ENCODE results near the gene HSFX1. TPM values are rescaled to one million over a fixed set of nuclear protein-coding genes. Genes with fewer than 3 reads are reported as not detected.
"Not testable (repeated sequence)": the region's sequence is repeated elsewhere in the genome, so short reads cannot be mapped to it uniquely, and the experiment has no call there.

HSFX1 gene
- total and polyA plus RNA-seq, 4 donors = 0.26 to 1.6 (median 0.74) TPM

DNA sequence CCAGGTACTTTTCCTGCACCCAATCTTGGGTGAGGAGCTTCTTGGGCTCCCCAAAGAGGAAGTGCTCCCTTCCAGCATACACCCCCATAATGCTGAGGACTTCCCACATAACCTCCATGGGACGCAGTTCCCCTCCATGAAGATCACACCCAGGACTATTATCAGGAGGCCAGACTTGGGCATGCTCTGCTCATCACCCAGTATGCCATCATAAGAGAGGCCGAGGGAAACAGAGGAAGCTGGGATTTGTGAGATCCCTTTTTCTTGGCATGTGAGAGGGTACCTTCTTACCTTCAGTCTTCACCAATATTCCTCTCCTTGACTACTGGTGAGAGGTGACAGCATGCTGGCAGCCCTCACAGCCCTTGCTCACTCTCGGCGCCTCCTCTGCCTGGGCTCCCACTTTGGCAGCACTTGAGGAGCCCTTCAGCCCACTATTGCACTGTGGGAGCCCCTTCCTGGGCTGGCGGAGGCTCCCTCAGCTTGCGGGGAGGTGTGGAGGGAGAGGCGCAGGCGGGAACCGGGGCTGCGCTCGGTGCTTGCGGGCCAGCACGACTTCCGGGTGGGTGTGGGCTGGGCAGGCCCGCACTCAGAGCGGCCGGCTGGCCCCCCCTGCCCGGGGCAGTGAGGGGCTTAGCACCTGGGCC lies 15.7 kb upstream of the HSFX1 start:
- no peaks in the 10 kb centered on the region for H3K36me3 ChIP-seq (ENCODE audit: control insufficient read depth in 4 of 4, insufficient read depth in 4 of 4, low read length in 4 of 4)
- WGBS, 2 donors = 88 to 92% methylated on average over 5 to 18 of the region's 18 CpGs
- no peak overlapping the region for H3K27ac ChIP-seq (ENCODE audit: low read depth in 1 of 2, low read length in 1 of 2)
- H3K27me3 ChIP-seq (ENCODE audit: control insufficient read depth in 3 of 3, insufficient read depth in 3 of 3, low read length in 2 of 3) = no peaks in the 10 kb centered on the region
- no peak for ATAC-seq (ENCODE audit: insufficient read depth, low FRiP score)
- no peak for DNase-seq
- TF ChIP-seq CTCF (IDR thresholded peaks at IDR 0.05; ENCODE audit: control extremely low read depth, extremely low read depth) = no peak
- no peaks in the 10 kb centered on the region for H3K4me1 ChIP-seq (ENCODE audit: control insufficient read depth in 5 of 5, insufficient read depth in 5 of 5, low read length in 5 of 5)
- no peak overlapping the region for H3K4me3 ChIP-seq
- no peak overlapping the region for H3K9ac ChIP-seq (ENCODE audit: insufficient read depth in 1 of 2, low read length in 2 of 2)
- H3K9me3 ChIP-seq (ENCODE audit: control insufficient read depth in 4 of 4, insufficient read depth in 3 of 4, low read length in 3 of 4) = peaks cover 0 to 3% (median 1%) of the 10 kb centered on the region in 4 donors

DNA sequence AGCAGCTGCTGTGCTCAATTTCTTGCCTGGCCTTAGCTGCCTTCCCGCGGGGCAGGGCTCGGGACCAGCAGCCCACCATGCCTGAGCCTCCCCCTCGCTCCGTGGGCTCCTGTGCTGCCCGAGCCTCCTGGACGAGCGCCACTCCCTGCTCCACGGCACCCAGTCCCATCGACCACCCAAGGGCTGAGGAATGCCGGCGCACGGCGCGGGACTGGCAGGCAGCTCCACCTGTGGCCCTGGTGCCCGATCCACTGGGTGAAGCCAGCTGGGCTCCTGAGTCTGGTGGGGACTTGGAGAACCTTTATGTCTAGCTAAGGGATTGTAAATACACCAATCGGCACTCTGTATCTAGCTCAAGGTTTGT lies 15.2 kb upstream of the HSFX1 start:
- 87 to 98% methylated on average over 6 to 16 of the region's 17 CpGs for WGBS, 2 donors

GRCh38 chrX:149759824-149760223 lies 14.0 kb upstream of the HSFX1 start:
- DNase-seq (no peak), ATAC-seq (ENCODE audit: insufficient read depth, low FRiP score) (no peak)
- no peak for TF ChIP-seq CTCF (IDR thresholded peaks at IDR 0.05; ENCODE audit: control extremely low read depth, extremely low read depth)
- no peaks in the 10 kb centered on the region for H3K27me3 ChIP-seq (ENCODE audit: control insufficient read depth in 3 of 3, insufficient read depth in 3 of 3, low read length in 2 of 3)
- no peak overlapping the region for H3K27ac ChIP-seq (ENCODE audit: low read depth in 1 of 2, low read length in 1 of 2)
- no peak overlapping the region for H3K4me3 ChIP-seq
- H3K9me3 ChIP-seq (ENCODE audit: control insufficient read depth in 4 of 4, insufficient read depth in 3 of 4, low read length in 3 of 4) = peaks cover 0 to 3% (median 1%) of the 10 kb centered on the region in 4 donors
- WGBS, 2 donors = 79 to 85% methylated on average over 7 of the region's 7 CpGs
- H3K9ac ChIP-seq (ENCODE audit: insufficient read depth in 1 of 2, low read length in 2 of 2) = no peak overlapping the region
- H3K36me3 ChIP-seq (ENCODE audit: control insufficient read depth in 4 of 4, insufficient read depth in 4 of 4, low read length in 4 of 4) = no peaks in the 10 kb centered on the region
- H3K4me1 ChIP-seq (ENCODE audit: control insufficient read depth in 5 of 5, insufficient read depth in 5 of 5, low read length in 5 of 5) = no peaks in the 10 kb centered on the region

More for the DNA sequence above, 15.2 kb upstream of the HSFX1 start:
- not testable (repeated sequence) for H3K27ac ChIP-seq (ENCODE audit: low read depth in 1 of 2, low read length in 1 of 2); H3K36me3 ChIP-seq (ENCODE audit: control insufficient read depth in 4 of 4, insufficient read depth in 4 of 4, low read length in 4 of 4); H3K9ac ChIP-seq (ENCODE audit: insufficient read depth in 1 of 2, low read length in 2 of 2); H3K4me1 ChIP-seq (ENCODE audit: control insufficient read depth in 5 of 5, insufficient read depth in 5 of 5, low read length in 5 of 5); ATAC-seq (ENCODE audit: insufficient read depth, low FRiP score); H3K4me3 ChIP-seq; DNase-seq; H3K9me3 ChIP-seq (ENCODE audit: control insufficient read depth in 4 of 4, insufficient read depth in 3 of 4, low read length in 3 of 4); H3K27me3 ChIP-seq (ENCODE audit: control insufficient read depth in 3 of 3, insufficient read depth in 3 of 3, low read length in 2 of 3)

DNA sequence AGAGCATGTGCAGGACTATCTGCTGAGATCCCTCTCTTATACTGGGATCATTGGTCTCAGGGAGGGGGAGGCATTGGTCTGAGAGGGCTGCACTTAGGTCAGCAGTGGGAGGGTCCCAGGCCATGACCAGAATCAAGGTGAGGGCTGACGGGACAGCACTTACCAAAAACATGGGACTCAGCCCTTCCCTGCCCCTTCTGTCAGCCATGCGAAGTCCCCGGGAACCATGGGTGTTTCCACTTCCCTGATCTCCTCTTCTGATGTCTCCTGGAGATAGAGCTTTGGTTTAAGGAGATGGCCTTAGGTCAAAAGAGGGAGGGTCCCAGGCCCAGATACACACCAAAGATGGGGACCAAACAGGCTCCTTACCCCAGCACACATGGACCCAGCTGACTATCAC lies 12.9 kb upstream of the HSFX1 start:
- WGBS, 2 donors = 80 to 90% methylated on average over 1 to 3 of the region's 3 CpGs
- no peak overlapping the region for H3K9ac ChIP-seq (ENCODE audit: insufficient read depth in 1 of 2, low read length in 2 of 2)
- no peak for TF ChIP-seq CTCF (IDR thresholded peaks at IDR 0.05; ENCODE audit: control extremely low read depth, extremely low read depth)
- no peaks in the 10 kb centered on the region for H3K36me3 ChIP-seq (ENCODE audit: control insufficient read depth in 4 of 4, insufficient read depth in 4 of 4, low read length in 4 of 4)
- peaks cover 0 to 4% (median 0%) of the 10 kb centered on the region in 3 donors for H3K27me3 ChIP-seq (ENCODE audit: control insufficient read depth in 3 of 3, insufficient read depth in 3 of 3, low read length in 2 of 3)
- H3K9me3 ChIP-seq (ENCODE audit: control insufficient read depth in 4 of 4, insufficient read depth in 3 of 4, low read length in 3 of 4) = peaks cover 0 to 3% (median 1%) of the 10 kb centered on the region in 4 donors
- ATAC-seq (ENCODE audit: insufficient read depth, low FRiP score) (no peak), DNase-seq (no peak)
- H3K27ac ChIP-seq (ENCODE audit: low read depth in 1 of 2, low read length in 1 of 2) = no peak overlapping the region
- no peak overlapping the region for H3K4me3 ChIP-seq
- H3K4me1 ChIP-seq (ENCODE audit: control insufficient read depth in 5 of 5, insufficient read depth in 5 of 5, low read length in 5 of 5) = no peaks in the 10 kb centered on the region

DNA sequence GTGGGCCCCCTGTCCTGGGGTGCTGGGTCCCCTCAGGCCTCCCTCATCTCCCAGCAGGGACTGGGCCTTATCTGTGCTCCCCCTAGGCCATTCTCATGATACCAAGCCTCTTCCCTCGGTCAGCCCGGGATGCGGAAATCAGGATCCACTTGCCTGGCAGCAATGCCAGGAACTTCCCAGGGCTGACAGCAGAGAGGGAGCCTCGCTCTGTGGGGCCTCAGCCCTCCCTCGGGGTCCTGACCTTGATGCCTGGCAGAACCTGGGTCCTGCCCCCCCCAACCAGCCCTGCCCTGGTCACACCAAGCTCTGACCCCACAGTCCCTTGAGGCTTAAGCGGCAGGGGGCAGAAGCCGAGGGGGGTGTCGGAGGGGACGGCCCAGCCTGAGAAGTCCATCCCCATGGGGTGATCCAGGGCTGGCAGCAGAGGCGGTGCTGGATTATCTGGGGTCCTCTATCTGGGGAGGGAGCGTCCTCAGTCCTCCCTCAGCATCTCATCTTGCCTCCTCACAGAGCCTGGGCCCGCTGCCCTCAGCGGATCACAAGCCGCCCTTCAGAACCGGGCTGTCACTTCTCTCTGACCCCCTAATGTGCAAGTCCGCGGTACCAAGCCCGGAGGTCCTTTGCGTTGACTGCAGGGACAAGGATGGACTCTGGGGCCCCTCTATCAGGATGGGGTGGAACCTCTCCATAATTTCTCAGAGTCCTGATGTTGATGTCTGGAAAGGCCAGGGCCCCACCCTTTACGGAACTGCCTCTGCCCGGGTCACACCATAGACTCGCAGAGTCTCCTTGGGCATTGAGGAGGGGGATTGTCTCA lies 11.8 kb upstream of the HSFX1 start:
- not testable (repeated sequence) for H3K27ac ChIP-seq (ENCODE audit: low read depth in 1 of 2, low read length in 1 of 2); H3K36me3 ChIP-seq (ENCODE audit: control insufficient read depth in 4 of 4, insufficient read depth in 4 of 4, low read length in 4 of 4); ATAC-seq (ENCODE audit: insufficient read depth, low FRiP score); H3K9me3 ChIP-seq (ENCODE audit: control insufficient read depth in 4 of 4, insufficient read depth in 3 of 4, low read length in 3 of 4); H3K4me1 ChIP-seq (ENCODE audit: control insufficient read depth in 5 of 5, insufficient read depth in 5 of 5, low read length in 5 of 5); H3K4me3 ChIP-seq; DNase-seq; H3K27me3 ChIP-seq (ENCODE audit: control insufficient read depth in 3 of 3, insufficient read depth in 3 of 3, low read length in 2 of 3); H3K9ac ChIP-seq (ENCODE audit: insufficient read depth in 1 of 2, low read length in 2 of 2)
- 87 to 93% methylated on average over 12 to 22 of the region's 22 CpGs for WGBS, 2 donors

Measured in lung (tissue), 12 donors.